ENCODE results near the gene LANCL2. TPM values are rescaled to one million over a fixed set of nuclear protein-coding genes. Genes with fewer than 3 reads are reported as not detected.
A peak's percentile ranks its signal among the peaks of the same experiment; 100 is the strongest.
"Not testable (repeated sequence)": the region's sequence is repeated elsewhere in the genome, so short reads cannot be mapped to it uniquely, and the experiment has no call there.

The LANCL2 gene
- total and polyA plus RNA-seq, 4 experiments from 2014 or later: 4.4 to 7.0 (median 5.2) TPM

DNA sequence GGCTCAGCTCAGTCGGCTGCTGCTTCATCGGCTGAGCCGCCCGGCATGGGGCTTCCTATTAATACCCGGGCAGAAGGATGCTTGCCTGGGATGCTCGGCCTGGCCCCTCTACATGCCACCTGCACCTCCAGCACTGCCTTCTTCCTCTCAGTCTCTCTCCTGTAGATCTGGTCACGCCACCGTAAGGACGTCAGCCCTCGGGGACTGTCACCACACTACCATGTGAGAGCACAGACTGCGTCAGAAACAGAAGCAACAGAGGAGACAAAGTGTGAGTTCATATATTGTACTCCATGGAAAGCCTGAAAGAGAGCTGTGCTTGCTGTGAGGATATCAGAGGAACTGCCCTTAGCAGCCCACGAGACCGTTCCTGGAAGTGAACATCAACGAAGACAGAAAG is 107.3 kb downstream of the LANCL2 start:
- H3K36me3 ChIP-seq (ENCODE audit: insufficient read depth, low read length); intact Hi-C loops (cut with micrococcal nuclease): not testable (repeated sequence)

DNA sequence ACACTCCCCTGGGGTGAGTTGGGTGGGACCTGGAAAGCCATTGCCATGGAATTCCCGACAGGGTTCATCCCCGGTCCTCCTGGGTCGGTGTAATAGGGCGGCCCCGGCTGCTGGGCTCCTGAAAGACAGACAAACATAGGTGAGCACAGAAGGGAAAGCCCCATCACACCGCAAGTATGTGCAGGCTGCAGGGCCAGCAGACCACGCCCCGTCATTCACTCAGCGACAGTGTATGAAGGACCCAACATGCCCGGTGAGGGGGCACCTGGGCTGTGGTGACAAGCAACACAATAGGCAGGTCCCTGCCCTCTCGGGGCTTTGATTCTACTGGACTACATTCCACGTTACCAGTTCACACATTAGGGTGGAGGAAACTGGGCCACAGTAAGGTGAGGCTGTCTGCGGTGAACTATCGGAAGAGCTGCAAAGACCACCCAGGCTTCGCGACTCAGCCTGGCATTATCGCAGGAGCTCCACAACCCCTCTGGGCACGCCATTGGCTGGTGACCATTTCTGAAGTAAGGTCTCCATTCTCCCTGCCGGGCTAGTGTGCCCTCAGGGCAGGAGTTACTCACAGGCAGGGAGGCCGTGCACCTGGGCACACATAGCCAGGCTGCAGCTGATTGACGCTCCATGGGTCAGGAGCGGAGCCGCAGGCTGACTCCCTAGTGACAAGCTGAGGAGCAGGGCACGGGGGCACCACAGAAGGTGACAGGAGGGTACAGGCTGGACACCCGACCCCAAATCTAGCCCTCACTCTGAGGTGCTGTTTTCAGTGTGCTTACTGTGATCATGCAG is 108.0 kb downstream of the LANCL2 start:
- Histone ChIP-seq H3K9me3 (ENCODE audit: control insufficient read depth in 1 of 2, low read length in 2 of 2) (no peaks in the 10 kb centered on the region), H3K27ac (ENCODE audit: low read depth, low read length) (no peak overlapping the region), H3K4me3 (ENCODE audit: low read length in 2 of 2) (no peak overlapping the region), H3K27me3 (ENCODE audit: insufficient read depth, low read length) (no peaks in the 10 kb centered on the region), H3K36me3 (ENCODE audit: insufficient read depth, low read length) (peaks cover 6% of the 10 kb centered on the region), H3K4me1 (ENCODE audit: insufficient read depth, low read length) (peaks cover 92% of the 10 kb centered on the region)
- peaks cover 29 to 31% of the 10 kb centered on the region in 2 donors for H3K36me3 Mint-ChIP-seq
- no peaks in the 10 kb centered on the region for H3K27me3 Mint-ChIP-seq
- peak overlapping the region; percentile 36 to 96 (median 77) for H3K27ac Mint-ChIP-seq
- intact Hi-C loops (cut with micrococcal nuclease): no loop called here
- peaks cover 0 to 2% (median 0%) of the 10 kb centered on the region in 8 donors for H3K9me3 Mint-ChIP-seq
- peak overlapping the region in 3 of 8 donors; percentile 25 to 84 (median 76) for H3K4me3 Mint-ChIP-seq
- DNase-seq: peak in 2 of 5 donors; percentile 25 to 58
- CTCF ChIA-PET (ENCODE audit: partially characterized antibody): interaction anchor here (1.0 to 1.6 kb wide), 2 partner anchors 27 to 101 kb away, joined by 3 read pairs; no protein-coding TSS in a partner anchor
- POLR2A ChIA-PET (ENCODE audit: partially characterized antibody): interaction anchor here (1.0 to 1.1 kb wide), 3 partner anchors 100 to 107 kb away, joined by 3 to 5 read pairs (median 3); no protein-coding TSS in a partner anchor
- peaks cover 66 to 87% (median 81%) of the 10 kb centered on the region in 4 donors for H3K4me1 Mint-ChIP-seq

More for the DNA sequence above, 107.3 kb downstream of the LANCL2 start:
- H3K9me3 Mint-ChIP-seq; H3K9me3 ChIP-seq (ENCODE audit: control insufficient read depth in 1 of 2, low read length in 2 of 2); H3K27me3 ChIP-seq (ENCODE audit: insufficient read depth, low read length); CTCF ChIA-PET (ENCODE audit: partially characterized antibody); DNase-seq; H3K4me3 Mint-ChIP-seq; H3K27me3 Mint-ChIP-seq; H3K4me3 ChIP-seq (ENCODE audit: low read length in 2 of 2); POLR2A ChIA-PET (ENCODE audit: partially characterized antibody); H3K27ac ChIP-seq (ENCODE audit: low read depth, low read length): not testable (repeated sequence)
- Mint-ChIP-seq H3K27ac (peak overlapping the region in 1 of 7 donors; percentile 82), H3K36me3 (peaks cover 25% of the 10 kb centered on the region in 2 donors), H3K4me1 (peaks cover 62 to 85% (median 78%) of the 10 kb centered on the region in 4 donors)
- H3K4me1 ChIP-seq (ENCODE audit: insufficient read depth, low read length): peaks cover 92% of the 10 kb centered on the region

DNA sequence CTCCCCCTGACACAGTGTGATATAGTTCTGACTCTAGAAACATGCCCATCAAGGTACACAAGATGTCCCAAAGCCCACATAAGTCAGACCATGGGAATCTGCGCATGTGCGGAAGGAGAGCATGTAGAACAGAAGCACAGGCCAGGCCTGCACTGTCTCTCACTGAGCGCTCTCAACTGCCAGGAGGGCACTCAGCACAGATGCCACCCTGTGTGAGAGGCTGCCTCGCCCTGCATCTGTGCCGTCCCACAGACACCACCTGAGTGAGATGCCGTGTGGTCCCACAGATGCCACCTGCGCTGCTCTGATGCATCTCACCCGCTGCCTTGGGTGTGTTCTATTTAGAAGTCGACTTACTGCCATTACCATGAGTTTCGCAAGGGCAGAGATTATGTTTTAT is 108.8 kb downstream of the LANCL2 start:
- no peak overlapping the region for H3K27ac ChIP-seq (ENCODE audit: low read depth, low read length)
- no peak overlapping the region for H3K4me3 ChIP-seq (ENCODE audit: low read length in 2 of 2)
- no peaks in the 10 kb centered on the region for H3K27me3 Mint-ChIP-seq
- H3K9me3 ChIP-seq (ENCODE audit: control insufficient read depth in 1 of 2, low read length in 2 of 2): no peaks in the 10 kb centered on the region
- intact Hi-C loops (cut with micrococcal nuclease): loop anchor here (2.0 kb wide), 2 partner anchors 41 to 99 kb away; partner anchors contain the start of gene VOPP1
- peaks cover 28 to 34% of the 10 kb centered on the region in 2 donors for H3K36me3 Mint-ChIP-seq
- H3K27ac Mint-ChIP-seq: peak overlapping the region; percentile 52 to 96 (median 82)
- peaks cover 6% of the 10 kb centered on the region for H3K36me3 ChIP-seq (ENCODE audit: insufficient read depth, low read length)
- peak overlapping the region in 5 of 8 donors; percentile 3 to 84 (median 81) for H3K4me3 Mint-ChIP-seq
- ChIA-PET CTCF (ENCODE audit: partially characterized antibody) (interaction anchor here (1.0 to 1.6 kb wide), 3 partner anchors 28 to 100 kb away, joined by 3 read pairs; no protein-coding TSS in a partner anchor), POLR2A (ENCODE audit: partially characterized antibody) (interaction anchor here (1.0 to 1.1 kb wide), 3 partner anchors 99 to 108 kb away, joined by 3 to 5 read pairs (median 3); no protein-coding TSS in a partner anchor)
- DNase-seq: no peak
- no peaks in the 10 kb centered on the region for H3K27me3 ChIP-seq (ENCODE audit: insufficient read depth, low read length)
- H3K4me1 ChIP-seq (ENCODE audit: insufficient read depth, low read length): peaks cover 92% of the 10 kb centered on the region
- peaks cover 67 to 86% (median 80%) of the 10 kb centered on the region in 4 donors for H3K4me1 Mint-ChIP-seq
- H3K9me3 Mint-ChIP-seq: peaks cover 0 to 2% (median 0%) of the 10 kb centered on the region in 8 donors

DNA sequence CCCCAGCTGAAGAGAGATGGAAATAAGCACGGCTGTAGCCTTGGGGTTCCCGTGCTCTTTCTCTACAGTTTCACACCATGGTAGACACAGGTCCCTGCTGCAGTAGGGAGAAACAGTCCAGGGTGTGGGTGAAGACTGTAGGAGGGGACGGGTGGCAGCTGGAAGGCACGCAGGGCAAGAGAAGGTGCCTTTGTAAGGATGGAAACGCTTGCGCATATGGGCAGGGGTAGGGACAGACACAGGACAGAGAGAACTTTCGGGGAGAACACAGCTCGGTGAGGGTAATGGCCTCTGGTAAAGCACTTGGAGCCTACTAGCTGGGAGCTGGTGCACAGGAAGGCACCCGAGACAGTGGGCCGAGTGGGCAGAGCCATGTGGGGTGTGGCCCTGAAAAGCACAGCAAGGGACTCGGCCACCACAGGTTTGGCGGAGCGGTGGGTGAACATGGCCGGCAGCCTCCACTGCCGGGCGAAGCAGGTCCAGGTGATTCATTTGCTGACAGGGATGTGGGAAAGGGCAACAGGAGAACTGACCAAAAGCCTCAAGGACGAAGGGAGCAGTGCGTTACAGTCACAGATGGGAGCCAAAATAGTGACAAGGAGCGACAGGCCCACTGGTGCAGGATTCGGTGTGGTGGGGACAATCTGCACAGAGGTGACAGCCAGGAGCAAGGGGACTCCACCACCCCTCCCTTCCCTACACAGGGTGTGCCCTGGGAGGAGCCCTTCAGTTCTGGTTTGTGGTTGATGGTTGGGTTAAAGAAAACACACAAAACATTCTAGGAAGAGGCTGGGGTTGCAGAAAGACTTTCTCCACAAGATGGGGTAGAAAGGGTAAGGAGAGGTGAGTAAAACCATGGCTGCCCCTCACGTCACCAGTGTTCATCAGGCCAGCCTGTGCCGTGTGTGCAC is 110.1 kb downstream of the LANCL2 start:
- H3K4me3 ChIP-seq (ENCODE audit: low read length in 2 of 2): peak overlapping the region; percentile 11 to 27
- no peaks in the 10 kb centered on the region for H3K9me3 ChIP-seq (ENCODE audit: control insufficient read depth in 1 of 2, low read length in 2 of 2)
- Mint-ChIP-seq H3K4me1 (peaks cover 64 to 85% (median 72%) of the 10 kb centered on the region in 4 donors), H3K27me3 (no peaks in the 10 kb centered on the region), H3K36me3 (peaks cover 27 to 34% of the 10 kb centered on the region in 2 donors), H3K4me3 (peak overlapping the region; percentile 71 to 84 (median 79)), H3K9me3 (peaks cover 0 to 2% (median 0%) of the 10 kb centered on the region in 8 donors), H3K27ac (peak overlapping the region; percentile 77 to 96 (median 90))
- POLR2A ChIA-PET (ENCODE audit: partially characterized antibody): interaction anchor here (1.3 to 1.5 kb wide), 3 partner anchors 96 to 98 kb away, joined by 3 to 8 read pairs (median 6); partner anchors contain the start of gene VOPP1
- peaks cover 86% of the 10 kb centered on the region for H3K4me1 ChIP-seq (ENCODE audit: insufficient read depth, low read length)
- CTCF ChIA-PET (ENCODE audit: partially characterized antibody): interaction anchor here (1.1 to 1.5 kb wide), 2 partner anchors 58 to 119 kb away, joined by 3 to 5 read pairs; no protein-coding TSS in a partner anchor
- H3K36me3 ChIP-seq (ENCODE audit: insufficient read depth, low read length): peaks cover 6% of the 10 kb centered on the region
- intact Hi-C loops (cut with micrococcal nuclease): loop anchor here (2.0 to 5.0 kb wide), 3 partner anchors 42 to 98 kb away; partner anchors contain the start of gene VOPP1
- peak; percentile 50 to 66 (median 61) for DNase-seq
- peak overlapping the region; percentile 24 for H3K27ac ChIP-seq (ENCODE audit: low read depth, low read length)
- no peaks in the 10 kb centered on the region for H3K27me3 ChIP-seq (ENCODE audit: insufficient read depth, low read length)

DNA sequence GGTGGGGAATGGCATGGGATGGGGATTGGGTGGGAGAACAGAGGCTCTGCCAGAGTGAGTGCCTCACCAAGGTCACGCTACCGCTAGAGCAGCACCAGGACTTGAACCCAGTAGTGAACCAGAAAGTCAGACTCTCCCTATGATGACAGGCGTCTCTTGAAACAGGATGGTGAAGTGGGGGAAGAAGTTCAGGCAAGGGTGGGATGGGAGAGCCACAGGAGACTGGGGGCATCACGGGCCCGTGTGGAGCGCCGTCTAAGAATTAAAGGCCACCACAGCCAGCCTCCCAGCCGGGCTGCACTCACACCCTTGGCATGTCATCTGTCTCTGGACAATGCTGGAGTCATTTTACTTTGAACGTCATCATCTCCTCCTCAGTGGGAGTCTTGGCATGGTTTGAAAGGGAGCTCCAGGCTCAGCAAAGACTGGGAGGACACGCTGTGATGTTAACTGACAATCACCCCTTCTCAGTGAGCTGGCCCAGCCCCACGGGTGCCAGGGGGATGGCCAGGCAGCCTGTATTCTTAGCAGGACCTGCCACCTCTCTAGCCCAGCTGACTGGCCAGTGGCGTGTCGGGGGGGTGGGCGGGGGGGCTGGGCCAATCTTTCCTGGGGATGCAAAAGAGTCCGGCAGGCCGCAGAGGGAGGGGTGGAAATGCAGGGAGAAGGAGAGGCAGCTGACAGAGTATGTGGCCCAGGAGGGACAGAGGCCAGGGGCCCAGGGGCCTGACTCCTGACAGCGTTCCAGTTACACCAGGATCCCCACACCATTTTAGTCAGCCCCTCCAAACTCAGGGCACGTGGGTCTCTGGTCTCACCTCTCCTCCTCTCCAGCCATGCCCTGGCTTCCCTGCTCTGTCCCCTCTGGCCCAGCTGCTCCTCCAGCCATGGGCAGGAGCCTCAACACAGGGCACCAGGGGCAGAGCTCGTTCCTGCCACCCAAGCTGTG is 111.0 kb downstream of the LANCL2 start:
- peaks cover 85% of the 10 kb centered on the region for H3K4me1 ChIP-seq (ENCODE audit: insufficient read depth, low read length)
- H3K9me3 ChIP-seq (ENCODE audit: control insufficient read depth in 1 of 2, low read length in 2 of 2): no peaks in the 10 kb centered on the region
- POLR2A ChIA-PET (ENCODE audit: partially characterized antibody): interaction anchor here (0.7 to 1.5 kb wide), 3 partner anchors 29 to 96 kb away, joined by 3 to 6 read pairs (median 4); partner anchors contain the start of gene VOPP1
- intact Hi-C loops (cut with micrococcal nuclease): loop anchor here (2.0 to 5.0 kb wide), 3 partner anchors 41 to 97 kb away; partner anchors contain the start of gene VOPP1
- H3K4me3 ChIP-seq (ENCODE audit: low read length in 2 of 2): peak overlapping the region; percentile 11 to 27
- peak overlapping the region; percentile 80 to 96 (median 90) for H3K27ac Mint-ChIP-seq
- peaks cover 6% of the 10 kb centered on the region for H3K36me3 ChIP-seq (ENCODE audit: insufficient read depth, low read length)
- no peaks in the 10 kb centered on the region for H3K27me3 ChIP-seq (ENCODE audit: insufficient read depth, low read length)
- H3K27me3 Mint-ChIP-seq: no peaks in the 10 kb centered on the region
- H3K36me3 Mint-ChIP-seq: peaks cover 28 to 30% of the 10 kb centered on the region in 2 donors
- peak overlapping the region; percentile 71 to 84 (median 79) for H3K4me3 Mint-ChIP-seq
- H3K27ac ChIP-seq (ENCODE audit: low read depth, low read length): peak overlapping the region; percentile 24
- no peak for DNase-seq
- CTCF ChIA-PET (ENCODE audit: partially characterized antibody): interaction anchor here (1.0 to 1.5 kb wide), 3 partner anchors 43 to 122 kb away, joined by 4 to 5 read pairs (median 5); no protein-coding TSS in a partner anchor
- H3K4me1 Mint-ChIP-seq: peaks cover 65 to 89% (median 76%) of the 10 kb centered on the region in 4 donors
- no peaks in the 10 kb centered on the region for H3K9me3 Mint-ChIP-seq

Measured in CD4-positive, alpha-beta memory T cell (primary cell).